NCI-H1436 treated with DMSO at 0.1 percent for 48 hours (cell line): ENCODE results near the gene ROBO1.
"Not testable (repeated sequence)": the region's sequence is repeated elsewhere in the genome, so short reads cannot be mapped to it uniquely, and the experiment has no call there.

Experiments
- DNase-seq: peaks from one replicate; lab custom pipeline; 2025; lab: John Stamatoyannopoulos, UW

ROBO1 gene

GRCh38 chr3:79767905-79768267 lies at the start of gene ROBO1:
Gene ROBO1, minus strand, starts transcription at chr3:79767998.
- no peak for DNase-seq

DNA sequence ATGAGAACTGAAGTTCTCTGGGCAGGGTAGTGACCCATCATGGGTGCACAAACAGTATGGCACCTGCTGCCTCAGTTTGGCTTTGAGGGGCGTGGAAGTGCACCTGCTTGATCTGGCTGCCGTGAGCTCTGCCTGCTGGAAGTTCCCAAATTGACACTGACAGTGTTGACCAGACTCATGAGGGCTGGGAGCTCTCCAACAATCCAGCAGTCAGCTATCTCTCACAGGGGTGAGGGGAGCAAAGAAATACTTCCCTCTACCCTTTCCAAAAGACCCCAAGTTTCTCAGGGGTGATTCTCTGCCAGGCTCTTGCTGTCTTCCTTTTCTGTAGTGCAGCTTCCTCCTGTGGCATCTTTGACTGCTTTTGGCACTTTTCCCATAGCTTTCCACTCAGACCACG lies 49.4 kb upstream of the ROBO1 start:
- DNase-seq = no peak

GRCh38 chr3:79815478-79815877 lies 47.7 kb upstream of the ROBO1 start:
- no peak for DNase-seq

DNA sequence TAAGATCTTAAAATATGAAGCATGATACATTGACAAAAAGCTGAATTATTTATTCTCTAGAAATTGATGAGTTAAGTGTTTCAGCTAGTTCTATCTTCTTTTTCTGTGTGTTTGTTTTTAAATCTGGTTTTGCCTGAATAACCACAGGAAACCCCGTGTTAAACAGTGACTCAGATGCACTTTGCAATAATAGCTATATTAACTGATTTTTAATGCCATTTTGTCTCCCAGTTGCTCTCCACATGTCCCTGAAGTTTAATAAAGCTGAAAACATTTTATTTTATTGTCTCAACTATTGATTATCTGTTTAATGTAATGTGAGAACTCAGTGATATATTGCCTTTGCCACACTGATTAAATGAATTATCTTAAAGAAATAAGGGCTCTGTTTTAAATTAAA lies 42.8 kb upstream of the ROBO1 start:
- no peak for DNase-seq

DNA sequence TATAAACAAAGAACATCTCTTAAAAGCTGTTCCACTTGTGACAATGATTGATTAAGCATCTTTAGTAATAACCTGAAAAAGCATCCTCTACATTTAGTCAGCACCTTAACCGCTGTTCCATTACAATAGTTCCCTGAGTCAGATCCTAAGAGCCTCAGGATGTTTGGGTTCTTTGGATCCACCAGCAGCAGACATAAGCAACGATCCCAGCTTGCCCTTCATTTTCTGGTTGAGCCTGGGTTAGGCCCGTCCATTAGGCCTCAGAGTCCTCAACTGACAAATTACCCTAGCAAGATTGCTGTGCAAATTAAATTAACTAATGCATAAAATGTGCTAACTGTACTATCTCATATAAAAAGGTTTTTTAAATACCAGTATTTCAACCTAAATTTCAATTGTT lies 42.3 kb upstream of the ROBO1 start:
- DNase-seq = no peak

- no peak for DNase-seq
Observed at GRCh38 chr3:79809106-79809505, 41.3 kb upstream of the ROBO1 start.

DNA sequence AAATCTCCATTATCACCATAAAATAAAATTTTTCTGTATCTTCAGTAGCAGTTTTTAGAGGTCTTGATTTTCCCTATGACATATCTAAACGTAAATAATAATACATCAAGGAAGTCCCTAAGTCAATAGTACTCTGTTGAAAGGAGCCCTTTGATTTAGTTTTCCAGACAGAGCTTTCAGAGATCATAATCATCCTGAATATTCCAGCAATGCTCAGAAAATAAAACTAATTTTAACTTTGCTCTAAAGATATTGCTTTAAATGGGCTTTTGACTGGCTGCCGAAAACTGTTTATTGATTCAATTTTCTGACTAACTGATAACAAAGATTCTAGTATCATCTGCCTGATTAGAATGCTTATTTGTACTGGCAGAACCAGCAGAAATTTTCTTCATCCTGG lies 40.7 kb upstream of the ROBO1 start:
- no peak for DNase-seq

DNA sequence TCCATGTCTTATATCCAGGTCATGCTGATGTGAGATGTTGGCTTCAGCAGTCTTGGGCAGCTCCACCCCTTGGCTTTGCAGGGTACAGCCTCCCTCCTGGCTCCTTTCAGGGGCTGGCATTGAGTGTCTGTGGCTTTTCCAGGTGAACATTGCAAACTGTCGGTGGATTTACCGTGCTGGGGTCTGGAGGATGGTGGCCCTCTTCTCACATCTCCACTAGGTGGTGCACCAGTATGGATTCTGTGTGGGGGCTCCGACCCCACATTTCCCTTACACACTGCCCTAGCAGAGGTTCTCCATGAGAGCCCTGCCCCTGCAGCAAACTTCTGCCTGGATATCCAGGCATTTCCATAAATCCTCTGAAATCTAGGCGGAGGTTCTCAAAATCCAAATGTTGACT lies 22.4 kb upstream of the ROBO1 start:
- not testable (repeated sequence) for DNase-seq

DNA sequence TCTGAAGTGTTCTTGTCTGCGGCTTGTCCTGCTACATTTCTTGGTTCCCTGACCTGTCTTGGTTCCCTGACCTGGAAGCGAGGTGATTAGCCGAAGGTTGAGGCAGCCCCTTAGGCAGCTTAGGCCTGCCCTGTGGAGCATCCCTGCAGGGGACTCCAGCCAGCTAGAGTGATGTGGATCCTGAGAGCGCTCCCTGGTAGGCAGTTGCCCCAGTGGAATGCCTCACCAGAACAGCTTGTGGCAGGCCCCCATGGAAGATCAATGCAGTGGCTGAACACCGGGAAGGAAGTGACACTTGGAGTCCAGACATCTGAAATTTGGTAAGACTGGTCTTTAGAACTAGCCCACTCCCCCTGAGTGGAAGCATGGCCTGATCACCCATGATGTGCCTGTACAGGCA lies 5.5 kb upstream of the ROBO1 start:
- DNase-seq = no peak

DNA sequence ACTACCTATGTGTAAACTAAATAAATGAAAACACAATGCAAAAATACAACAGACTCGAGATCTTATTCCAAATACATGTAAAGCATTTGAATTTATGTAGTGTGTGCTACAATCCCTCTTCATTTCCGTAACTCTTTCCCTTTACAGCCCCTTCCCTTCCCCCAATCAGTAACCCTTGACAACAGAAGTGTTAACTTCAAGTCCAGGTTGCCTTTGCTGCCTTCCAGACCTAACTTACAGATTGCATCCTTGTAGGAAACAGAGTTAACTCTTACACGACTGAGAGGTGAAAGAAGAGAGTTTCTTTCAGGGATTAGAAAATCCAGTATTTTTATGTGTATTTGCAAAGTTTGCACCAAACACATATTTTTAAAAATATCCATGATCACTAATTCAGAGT lies 1.4 kb upstream of the ROBO1 start:
- no peak for DNase-seq

DNA sequence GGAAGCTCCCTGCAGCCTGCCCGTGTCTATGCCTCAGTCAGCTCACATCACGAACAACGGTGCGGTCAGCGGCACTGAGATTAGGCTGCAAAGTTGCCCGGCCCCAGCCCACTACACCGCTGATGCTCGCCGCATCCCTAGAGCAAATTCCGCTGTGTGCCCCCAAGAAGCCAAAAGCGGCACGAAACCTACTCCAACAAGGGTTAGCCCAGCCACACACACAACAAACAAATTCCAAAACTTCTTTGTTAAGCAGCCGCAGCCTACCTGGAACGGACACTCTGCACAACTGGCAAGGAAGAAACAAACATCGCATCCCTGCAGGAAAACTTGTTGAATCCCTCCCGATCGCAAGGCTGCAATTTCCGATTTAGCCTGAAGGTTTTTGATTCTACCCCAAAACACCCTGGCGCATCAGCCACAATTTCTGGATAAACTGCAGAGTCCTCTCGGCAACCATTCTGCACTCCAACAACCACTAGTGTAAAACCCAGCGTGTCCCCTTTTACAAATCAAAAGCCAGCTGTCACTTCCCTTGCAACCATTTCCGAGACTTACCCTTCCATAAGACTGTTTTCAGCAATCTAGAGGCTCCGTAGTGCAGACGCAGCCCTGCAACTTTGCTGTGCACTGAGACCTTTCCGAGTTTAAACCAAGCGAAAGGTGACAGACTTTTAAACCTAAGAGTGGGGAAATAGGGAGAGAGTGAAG lies 449 bp downstream of the ROBO1 start:
- no peak for DNase-seq

DNA sequence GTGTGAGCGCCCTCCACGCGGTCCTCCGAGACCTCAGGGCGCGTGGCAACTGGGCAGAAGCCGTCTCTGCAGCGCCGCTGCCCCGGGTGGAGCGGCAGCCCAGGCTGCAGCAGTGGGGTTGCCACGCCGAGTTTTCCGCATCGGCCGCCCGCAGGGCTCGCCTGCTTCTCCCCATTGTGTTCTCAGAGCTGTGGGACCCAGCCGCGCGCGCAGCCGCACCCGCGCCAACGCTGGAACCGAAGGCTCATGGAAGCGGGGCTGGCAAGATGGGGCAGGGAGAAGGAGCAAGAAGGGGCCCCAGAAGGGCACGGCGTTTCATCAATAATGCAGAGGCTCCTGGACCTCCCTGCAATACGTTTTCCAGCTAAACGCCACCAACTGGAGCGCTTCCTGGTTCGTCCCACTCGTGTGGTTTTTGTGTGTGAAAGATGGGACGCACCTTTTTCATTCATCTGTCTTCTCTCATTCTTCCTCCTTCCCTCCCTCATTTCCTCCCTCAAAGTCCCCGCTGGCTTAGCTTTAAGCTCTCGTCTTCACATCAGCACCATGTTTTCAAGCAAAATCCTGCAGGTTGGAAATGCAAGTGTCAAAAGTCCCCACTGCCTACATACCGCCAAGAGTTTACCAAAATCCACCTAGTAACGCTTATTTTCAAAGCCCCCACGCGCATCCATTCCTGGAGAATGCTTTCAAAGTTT lies 1.2 kb downstream of the ROBO1 start:
- no peak for DNase-seq

- no peak for DNase-seq
Observed at GRCh38 chr3:79765911-79766310, 1.9 kb downstream of the ROBO1 start.

DNA sequence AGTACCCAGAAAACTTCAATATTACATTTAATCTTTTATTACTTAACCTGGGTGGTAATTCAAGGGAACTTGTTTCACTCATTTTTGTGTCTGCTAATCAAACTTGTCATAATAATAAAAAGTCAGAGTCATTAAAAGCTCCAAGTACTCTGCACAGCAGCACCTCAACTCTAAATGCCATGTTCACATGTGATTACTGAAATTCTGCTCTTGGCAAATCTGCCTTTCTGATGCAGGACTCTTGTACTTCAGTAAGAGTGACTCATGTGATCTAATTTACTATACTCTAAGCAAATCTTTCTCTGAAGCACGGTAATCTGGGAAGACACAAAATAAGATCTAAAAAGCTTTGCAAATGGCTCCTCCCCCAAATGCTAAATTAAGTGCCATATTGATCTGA lies 6.4 kb downstream of the ROBO1 start:
- DNase-seq = no peak

DNA sequence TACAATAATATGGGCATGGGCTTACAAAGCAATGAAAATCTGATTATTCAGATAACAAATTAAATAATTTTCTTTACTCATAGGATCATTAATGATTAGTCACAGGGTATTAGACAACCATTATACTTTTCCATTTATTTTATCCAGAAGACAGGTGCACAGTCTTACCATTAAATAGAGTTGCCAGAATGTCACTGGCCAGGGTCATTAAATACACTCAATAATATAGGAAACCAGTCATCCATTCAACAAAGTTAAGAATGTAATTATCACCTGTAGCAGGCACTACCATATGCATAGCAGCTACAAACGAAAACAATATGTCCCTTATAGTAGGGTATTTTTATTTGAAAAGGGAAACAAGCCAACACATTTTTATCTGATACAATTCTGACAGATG lies 16.1 kb downstream of the ROBO1 start:
- DNase-seq = no peak

- no peak for DNase-seq
Observed at GRCh38 chr3:79737530-79737929, 30.3 kb downstream of the ROBO1 start.

DNA sequence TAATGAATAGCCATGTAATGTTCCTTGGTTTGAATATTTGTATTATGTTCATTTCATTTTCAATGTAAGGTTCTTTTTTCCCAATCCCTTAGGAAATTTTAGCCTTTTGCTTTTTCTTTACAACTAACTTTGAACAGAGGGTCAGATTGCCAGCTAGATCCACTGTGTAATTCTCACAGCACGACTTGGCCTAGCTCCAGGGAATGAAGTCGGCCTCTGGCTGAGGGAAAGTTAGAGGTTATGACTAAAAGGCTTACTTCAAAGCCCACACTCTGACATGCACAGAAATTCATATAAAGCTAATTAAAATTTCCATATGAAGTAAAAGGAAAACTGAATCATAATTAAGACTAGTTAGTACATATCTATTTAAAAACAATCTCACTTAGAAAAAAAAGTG lies 38.7 kb downstream of the ROBO1 start:
- DNase-seq = no peak

- no peak for DNase-seq
Observed at GRCh38 chr3:79726786-79727185, 41.0 kb downstream of the ROBO1 start.

DNA sequence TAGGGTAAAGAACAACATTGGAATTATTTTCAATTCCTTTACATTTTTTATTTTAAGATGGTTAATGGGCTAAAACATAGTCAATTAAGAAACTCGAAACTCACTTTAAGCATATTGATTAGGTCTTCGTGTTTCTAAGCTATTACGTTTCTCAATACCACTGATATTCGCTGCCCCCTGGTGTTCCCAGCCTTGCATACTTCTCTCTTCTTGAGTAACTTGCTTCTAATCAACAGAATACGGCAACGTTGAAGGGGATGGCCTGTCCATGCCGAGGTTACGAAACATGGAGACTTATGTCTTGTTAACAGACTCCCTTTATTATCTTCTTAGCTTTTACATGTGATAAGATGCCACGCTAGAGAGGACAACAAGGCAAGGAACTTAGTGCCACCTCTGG lies 43.6 kb downstream of the ROBO1 start:
- DNase-seq = no peak

GRCh38 chr3:79690072-79690471 lies 77.7 kb downstream of the ROBO1 start:
- DNase-seq = no peak

DNA sequence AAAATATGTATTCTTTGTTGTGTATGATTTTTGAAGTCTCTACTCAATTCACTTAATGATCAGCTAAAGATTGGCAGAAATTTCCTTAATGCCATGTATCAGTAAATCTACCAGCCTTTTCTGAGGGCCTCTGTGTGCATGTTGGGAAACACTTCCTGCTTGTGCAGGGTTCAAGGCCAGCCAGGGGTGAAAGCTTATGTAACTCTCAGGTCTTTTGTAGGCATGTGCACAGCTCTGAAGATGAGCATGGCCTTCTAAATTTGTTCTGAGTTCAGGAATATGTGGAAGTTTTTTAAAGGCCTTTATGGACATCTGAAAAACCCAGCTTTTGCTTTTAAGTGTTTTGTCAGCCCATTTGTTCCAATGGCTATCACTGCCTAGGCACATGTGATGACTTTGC lies 82.7 kb downstream of the ROBO1 start:
- no peak for DNase-seq

GRCh38 chr3:79684041-79684440 lies 83.8 kb downstream of the ROBO1 start:
- no peak for DNase-seq

GRCh38 chr3:79672731-79673130 lies 95.1 kb downstream of the ROBO1 start:
- no peak for DNase-seq

GRCh38 chr3:79672075-79672474 lies 95.7 kb downstream of the ROBO1 start:
- no peak for DNase-seq
